HCT116 (cell line): ENCODE measurements around the gene UBL4B.

Source experiments
- POLR2A ChIP-seq: IDR thresholded peaks from 2 replicates; pipeline ENCODE4 v1.7.0; 2011; ENCODE audit warnings: borderline replicate concordance; ENCODE audit not compliant: insufficient read depth, insufficient read length; ENCODE audit errors: extremely low read depth
- TF ChIP-seq, protein P1 (sequence below): IDR thresholded peaks from 2 replicates; pipeline ENCODE4 v1.6.1; 2012; ENCODE audit warnings: low read depth

DNA sequence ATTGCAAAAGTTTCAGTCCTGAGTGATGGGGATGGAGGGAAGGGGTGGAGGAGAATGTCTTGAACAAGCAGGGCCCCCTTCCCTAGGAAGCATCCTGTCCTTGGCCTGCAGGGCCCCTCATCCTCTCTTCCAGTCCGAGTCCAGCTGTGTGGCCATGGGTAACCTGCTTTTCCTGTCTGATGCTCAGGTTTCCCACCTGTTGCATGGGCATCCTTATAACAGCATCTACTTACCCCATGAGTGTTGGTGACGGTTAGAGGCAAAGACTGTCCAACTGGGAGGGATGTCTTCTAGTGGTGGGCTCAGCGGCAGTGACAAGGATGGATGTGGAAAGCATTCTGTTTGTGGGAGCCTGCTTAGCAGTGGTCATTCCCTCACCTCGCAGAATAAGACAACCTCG, 1.9 kb downstream of the UBL4B start:
- TF ChIP-seq, protein P1, sequence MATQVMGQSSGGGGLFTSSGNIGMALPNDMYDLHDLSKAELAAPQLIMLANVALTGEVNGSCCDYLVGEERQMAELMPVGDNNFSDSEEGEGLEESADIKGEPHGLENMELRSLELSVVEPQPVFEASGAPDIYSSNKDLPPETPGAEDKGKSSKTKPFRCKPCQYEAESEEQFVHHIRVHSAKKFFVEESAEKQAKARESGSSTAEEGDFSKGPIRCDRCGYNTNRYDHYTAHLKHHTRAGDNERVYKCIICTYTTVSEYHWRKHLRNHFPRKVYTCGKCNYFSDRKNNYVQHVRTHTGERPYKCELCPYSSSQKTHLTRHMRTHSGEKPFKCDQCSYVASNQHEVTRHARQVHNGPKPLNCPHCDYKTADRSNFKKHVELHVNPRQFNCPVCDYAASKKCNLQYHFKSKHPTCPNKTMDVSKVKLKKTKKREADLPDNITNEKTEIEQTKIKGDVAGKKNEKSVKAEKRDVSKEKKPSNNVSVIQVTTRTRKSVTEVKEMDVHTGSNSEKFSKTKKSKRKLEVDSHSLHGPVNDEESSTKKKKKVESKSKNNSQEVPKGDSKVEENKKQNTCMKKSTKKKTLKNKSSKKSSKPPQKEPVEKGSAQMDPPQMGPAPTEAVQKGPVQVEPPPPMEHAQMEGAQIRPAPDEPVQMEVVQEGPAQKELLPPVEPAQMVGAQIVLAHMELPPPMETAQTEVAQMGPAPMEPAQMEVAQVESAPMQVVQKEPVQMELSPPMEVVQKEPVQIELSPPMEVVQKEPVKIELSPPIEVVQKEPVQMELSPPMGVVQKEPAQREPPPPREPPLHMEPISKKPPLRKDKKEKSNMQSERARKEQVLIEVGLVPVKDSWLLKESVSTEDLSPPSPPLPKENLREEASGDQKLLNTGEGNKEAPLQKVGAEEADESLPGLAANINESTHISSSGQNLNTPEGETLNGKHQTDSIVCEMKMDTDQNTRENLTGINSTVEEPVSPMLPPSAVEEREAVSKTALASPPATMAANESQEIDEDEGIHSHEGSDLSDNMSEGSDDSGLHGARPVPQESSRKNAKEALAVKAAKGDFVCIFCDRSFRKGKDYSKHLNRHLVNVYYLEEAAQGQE: no peak
- no peak for TF ChIP-seq POLR2A
